ENCODE results near the gene ELOVL1.

Gene ELOVL1

GRCh38 chr1:43322506-43322905 is 45.3 kb downstream of the ELOVL1 start:
- DNase-seq = no peak

GRCh38 chr1:43321331-43321891 is 46.4 kb downstream of the ELOVL1 start:
- no peak for DNase-seq

- DNase-seq = no peak
Observed at GRCh38 chr1:43319766-43320165, 48.0 kb downstream of the ELOVL1 start.

- no peak for DNase-seq
Observed at GRCh38 chr1:43319288-43319687, 48.5 kb downstream of the ELOVL1 start.

GRCh38 chr1:43318831-43319230 is 49.0 kb downstream of the ELOVL1 start:
- no peak for DNase-seq

GRCh38 chr1:43317817-43318471 is 49.9 kb downstream of the ELOVL1 start:
- DNase-seq = no peak

- no peak for DNase-seq
Observed at GRCh38 chr1:43316738-43317520, 50.9 kb downstream of the ELOVL1 start.

- no peak for DNase-seq
Observed at GRCh38 chr1:43315963-43316737, 51.7 kb downstream of the ELOVL1 start.

GRCh38 chr1:43315481-43315880 is 52.3 kb downstream of the ELOVL1 start:
- DNase-seq = no peak

GRCh38 chr1:43314233-43314632 is 53.6 kb downstream of the ELOVL1 start:
- no peak for DNase-seq

- no peak for DNase-seq
Observed at GRCh38 chr1:43313771-43314170, 54.0 kb downstream of the ELOVL1 start.
